ENCODE measurements around the gene NPAS3.

DNA sequence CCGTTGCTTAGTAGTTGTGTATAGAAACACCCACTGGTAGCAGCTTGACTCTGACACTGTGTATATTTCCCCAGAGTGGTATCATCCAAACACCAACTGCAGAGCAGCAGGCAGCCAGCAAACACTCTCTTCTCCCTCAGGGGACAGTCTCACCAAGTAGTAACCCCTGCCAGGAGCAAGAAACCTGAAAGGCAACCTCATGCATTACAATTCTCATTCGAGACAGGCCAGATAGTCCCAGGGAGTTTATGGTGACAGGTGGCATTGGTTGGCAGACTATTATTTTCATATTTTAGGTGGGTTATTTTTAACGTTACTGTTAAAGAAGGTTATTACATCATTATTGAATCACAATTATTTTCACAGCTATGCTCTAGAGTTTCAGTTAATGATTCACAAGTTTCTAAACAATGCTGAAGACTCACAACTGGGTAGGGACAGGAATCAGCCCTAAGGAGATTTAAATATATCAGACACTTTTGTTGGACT is 789.4 kb downstream of the NPAS3 start:
- TF ChIP-seq POLR2A (IDR thresholded peaks at IDR 0.05): no peak
- TF ChIP-seq, protein P1, sequence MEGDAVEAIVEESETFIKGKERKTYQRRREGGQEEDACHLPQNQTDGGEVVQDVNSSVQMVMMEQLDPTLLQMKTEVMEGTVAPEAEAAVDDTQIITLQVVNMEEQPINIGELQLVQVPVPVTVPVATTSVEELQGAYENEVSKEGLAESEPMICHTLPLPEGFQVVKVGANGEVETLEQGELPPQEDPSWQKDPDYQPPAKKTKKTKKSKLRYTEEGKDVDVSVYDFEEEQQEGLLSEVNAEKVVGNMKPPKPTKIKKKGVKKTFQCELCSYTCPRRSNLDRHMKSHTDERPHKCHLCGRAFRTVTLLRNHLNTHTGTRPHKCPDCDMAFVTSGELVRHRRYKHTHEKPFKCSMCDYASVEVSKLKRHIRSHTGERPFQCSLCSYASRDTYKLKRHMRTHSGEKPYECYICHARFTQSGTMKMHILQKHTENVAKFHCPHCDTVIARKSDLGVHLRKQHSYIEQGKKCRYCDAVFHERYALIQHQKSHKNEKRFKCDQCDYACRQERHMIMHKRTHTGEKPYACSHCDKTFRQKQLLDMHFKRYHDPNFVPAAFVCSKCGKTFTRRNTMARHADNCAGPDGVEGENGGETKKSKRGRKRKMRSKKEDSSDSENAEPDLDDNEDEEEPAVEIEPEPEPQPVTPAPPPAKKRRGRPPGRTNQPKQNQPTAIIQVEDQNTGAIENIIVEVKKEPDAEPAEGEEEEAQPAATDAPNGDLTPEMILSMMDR (IDR thresholded peaks at IDR 0.05): no peak
- no peak for TF ChIP-seq POLR2AphosphoS5 (IDR thresholded peaks at IDR 0.05)

All from sigmoid colon (tissue), 4 donors.